Stomach (tissue), 4 donors: ENCODE measurements around the gene PIBF1.

Experiments used
- CTCF ChIP-seq, 7 experiments: fragments of 450-650 bp in 4 of 7; fragments of 200-600 bp in 3 of 7; sonication (generic) in 3 of 7; IDR thresholded peaks; one replicate each; pipeline ENCODE4 v1.5.1; 2016 to 2019; ENCODE audit warnings: antibody characterized with exemption in 7 of 7, control low read depth in 2 of 7, mild to moderate bottlenecking in 1 of 7
- POLR2A ChIP-seq, 4 donors: fragments of 450-650 bp; IDR thresholded peaks; one replicate each; pipeline ENCODE4 v1.6.1; 2016; ENCODE audit warnings: antibody characterized with exemption in 4 of 4, control low read depth in 2 of 4, mild to moderate bottlenecking in 1 of 4, moderate library complexity in 1 of 4

GRCh38 chr13:73035660-73036059 lies 253.7 kb downstream of the PIBF1 start:
- TF ChIP-seq CTCF (IDR thresholded peaks at IDR 0.05) (no peak), POLR2A (IDR thresholded peaks at IDR 0.05) (no peak)
